ENCODE measurements around the gene DHX35. TPM values are rescaled to one million over a fixed set of nuclear protein-coding genes. Genes with fewer than 3 reads are reported as not detected.

DHX35 gene
- total and polyA plus RNA-seq, 2 of the 13 experiments (the other 11 are each of a cell fraction or from before 2014, with no cell fraction given): 25.8 to 28.7 TPM

DNA sequence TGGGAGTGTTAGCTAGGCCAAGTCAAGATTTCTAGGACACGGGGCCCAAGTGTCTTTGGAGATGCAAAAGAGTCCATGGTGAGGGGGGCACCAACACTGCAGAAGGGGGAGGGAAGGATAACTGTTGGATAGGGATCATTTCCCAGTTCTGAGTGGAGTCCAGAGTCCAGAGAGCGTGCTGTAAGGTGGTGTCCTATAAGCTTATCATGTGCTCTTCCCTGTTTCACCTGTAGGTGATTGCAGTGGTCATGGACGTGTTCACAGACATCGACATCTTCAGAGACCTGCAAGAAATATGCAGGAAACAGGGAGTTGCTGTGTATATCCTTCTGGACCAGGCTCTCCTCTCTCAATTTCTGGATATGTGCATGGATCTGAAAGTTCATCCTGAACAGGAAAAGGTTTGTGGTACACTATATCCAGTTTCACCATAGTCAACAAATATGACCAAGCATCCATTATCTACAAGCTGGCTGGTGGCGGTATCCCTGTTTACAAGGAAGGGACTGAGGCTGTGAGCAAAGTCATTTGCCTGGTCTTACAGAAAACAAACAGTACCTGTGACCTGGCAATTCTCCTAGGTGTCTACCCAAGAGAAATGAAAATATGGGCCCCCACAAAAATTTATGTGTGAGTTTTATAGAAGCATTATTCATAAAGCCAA, 20.3 kb upstream of the DHX35 start (continued):
- TF ChIP-seq, protein P1, sequence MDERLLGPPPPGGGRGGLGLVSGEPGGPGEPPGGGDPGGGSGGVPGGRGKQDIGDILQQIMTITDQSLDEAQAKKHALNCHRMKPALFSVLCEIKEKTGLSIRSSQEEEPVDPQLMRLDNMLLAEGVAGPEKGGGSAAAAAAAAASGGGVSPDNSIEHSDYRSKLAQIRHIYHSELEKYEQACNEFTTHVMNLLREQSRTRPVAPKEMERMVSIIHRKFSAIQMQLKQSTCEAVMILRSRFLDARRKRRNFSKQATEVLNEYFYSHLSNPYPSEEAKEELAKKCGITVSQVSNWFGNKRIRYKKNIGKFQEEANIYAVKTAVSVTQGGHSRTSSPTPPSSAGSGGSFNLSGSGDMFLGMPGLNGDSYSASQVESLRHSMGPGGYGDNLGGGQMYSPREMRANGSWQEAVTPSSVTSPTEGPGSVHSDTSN (CRISPR knock-in tag; IDR thresholded peaks at IDR 0.05): no peak
- TF ChIP-seq FOXC1 (CRISPR knock-in tag; IDR thresholded peaks at IDR 0.05; ENCODE audit: borderline replicate concordance): no peak
- no peak for TF ChIP-seq FOXP1 (IDR thresholded peaks at IDR 0.05)
- TF ChIP-seq FOXP1 (CRISPR knock-in tag; IDR thresholded peaks at IDR 0.05): peak; percentile 70; the same call in 1 of the 2 replicates
- no peak for TF ChIP-seq NFYB (CRISPR knock-in tag; IDR thresholded peaks at IDR 0.05)
- no peak for TF ChIP-seq ZNF331 (CRISPR knock-in tag; IDR thresholded peaks at IDR 0.05)
- TF ChIP-seq, protein P2, sequence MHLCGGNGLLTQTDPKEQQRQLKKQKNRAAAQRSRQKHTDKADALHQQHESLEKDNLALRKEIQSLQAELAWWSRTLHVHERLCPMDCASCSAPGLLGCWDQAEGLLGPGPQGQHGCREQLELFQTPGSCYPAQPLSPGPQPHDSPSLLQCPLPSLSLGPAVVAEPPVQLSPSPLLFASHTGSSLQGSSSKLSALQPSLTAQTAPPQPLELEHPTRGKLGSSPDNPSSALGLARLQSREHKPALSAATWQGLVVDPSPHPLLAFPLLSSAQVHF (CRISPR knock-in tag; IDR thresholded peaks at IDR 0.05): no peak
- TF ChIP-seq, protein P3, sequence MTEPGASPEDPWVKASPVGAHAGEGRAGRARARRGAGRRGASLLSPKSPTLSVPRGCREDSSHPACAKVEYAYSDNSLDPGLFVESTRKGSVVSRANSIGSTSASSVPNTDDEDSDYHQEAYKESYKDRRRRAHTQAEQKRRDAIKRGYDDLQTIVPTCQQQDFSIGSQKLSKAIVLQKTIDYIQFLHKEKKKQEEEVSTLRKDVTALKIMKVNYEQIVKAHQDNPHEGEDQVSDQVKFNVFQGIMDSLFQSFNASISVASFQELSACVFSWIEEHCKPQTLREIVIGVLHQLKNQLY (CRISPR knock-in tag; IDR thresholded peaks at IDR 0.05): no peak
- peak; percentile 66 for TF ChIP-seq ZMYM4 (CRISPR knock-in tag; IDR thresholded peaks at IDR 0.05)
- peak; percentile 25; the same call in 1 of the 2 replicates for TF ChIP-seq ELF3 (CRISPR knock-in tag; IDR thresholded peaks at IDR 0.05)
- TF ChIP-seq EHMT2 (IDR thresholded peaks at IDR 0.05; ENCODE audit: borderline replicate concordance, low read depth, low read length): no peak
- TF ChIP-seq ZNF441 (CRISPR knock-in tag; IDR thresholded peaks at IDR 0.05; ENCODE audit: borderline replicate concordance): 0 out of 2 replicates have a peak, but pooled peaks have one; percentile 25
- TF ChIP-seq RBM22 (optimal IDR thresholded peaks at IDR 0.05; ENCODE audit: low read length): no peak
- TF ChIP-seq, protein P4, sequence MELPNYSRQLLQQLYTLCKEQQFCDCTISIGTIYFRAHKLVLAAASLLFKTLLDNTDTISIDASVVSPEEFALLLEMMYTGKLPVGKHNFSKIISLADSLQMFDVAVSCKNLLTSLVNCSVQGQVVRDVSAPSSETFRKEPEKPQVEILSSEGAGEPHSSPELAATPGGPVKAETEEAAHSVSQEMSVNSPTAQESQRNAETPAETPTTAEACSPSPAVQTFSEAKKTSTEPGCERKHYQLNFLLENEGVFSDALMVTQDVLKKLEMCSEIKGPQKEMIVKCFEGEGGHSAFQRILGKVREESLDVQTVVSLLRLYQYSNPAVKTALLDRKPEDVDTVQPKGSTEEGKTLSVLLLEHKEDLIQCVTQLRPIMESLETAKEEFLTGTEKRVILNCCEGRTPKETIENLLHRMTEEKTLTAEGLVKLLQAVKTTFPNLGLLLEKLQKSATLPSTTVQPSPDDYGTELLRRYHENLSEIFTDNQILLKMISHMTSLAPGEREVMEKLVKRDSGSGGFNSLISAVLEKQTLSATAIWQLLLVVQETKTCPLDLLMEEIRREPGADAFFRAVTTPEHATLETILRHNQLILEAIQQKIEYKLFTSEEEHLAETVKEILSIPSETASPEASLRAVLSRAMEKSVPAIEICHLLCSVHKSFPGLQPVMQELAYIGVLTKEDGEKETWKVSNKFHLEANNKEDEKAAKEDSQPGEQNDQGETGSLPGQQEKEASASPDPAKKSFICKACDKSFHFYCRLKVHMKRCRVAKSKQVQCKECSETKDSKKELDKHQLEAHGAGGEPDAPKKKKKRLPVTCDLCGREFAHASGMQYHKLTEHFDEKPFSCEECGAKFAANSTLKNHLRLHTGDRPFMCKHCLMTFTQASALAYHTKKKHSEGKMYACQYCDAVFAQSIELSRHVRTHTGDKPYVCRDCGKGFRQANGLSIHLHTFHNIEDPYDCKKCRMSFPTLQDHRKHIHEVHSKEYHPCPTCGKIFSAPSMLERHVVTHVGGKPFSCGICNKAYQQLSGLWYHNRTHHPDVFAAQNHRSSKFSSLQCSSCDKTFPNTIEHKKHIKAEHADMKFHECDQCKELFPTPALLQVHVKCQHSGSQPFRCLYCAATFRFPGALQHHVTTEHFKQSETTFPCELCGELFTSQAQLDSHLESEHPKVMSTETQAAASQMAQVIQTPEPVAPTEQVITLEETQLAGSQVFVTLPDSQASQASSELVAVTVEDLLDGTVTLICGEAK (IDR thresholded peaks at IDR 0.05): no peak
- TF ChIP-seq, protein P4 (CRISPR knock-in tag; IDR thresholded peaks at IDR 0.05): 0 out of 2 replicates have a peak, but pooled peaks have one; percentile 28
- no peak for TF ChIP-seq CEBPG (CRISPR knock-in tag; IDR thresholded peaks at IDR 0.05)
- 0 out of 2 replicates have a peak, but pooled peaks have one; percentile 18 for TF ChIP-seq RARA (CRISPR knock-in tag; IDR thresholded peaks at IDR 0.05)
- TF ChIP-seq ZNF607 (CRISPR knock-in tag; IDR thresholded peaks at IDR 0.05; ENCODE audit: borderline replicate concordance): no peak
- peak; percentile 80 for TF ChIP-seq HNF4A (CRISPR knock-in tag; IDR thresholded peaks at IDR 0.05)
- TF ChIP-seq ZNF510 (CRISPR knock-in tag; IDR thresholded peaks at IDR 0.05; ENCODE audit: low read depth): no peak

All from HepG2 (cell line).